SW480 (cell line): Measurements from ENCODE around the gene PALLD.

Experiments used
- DNase-seq: peaks from one replicate; pipeline ENCODE4 v3.0.0-alpha.2; 2016; ENCODE audit warnings: low spot score

PALLD gene

DNA sequence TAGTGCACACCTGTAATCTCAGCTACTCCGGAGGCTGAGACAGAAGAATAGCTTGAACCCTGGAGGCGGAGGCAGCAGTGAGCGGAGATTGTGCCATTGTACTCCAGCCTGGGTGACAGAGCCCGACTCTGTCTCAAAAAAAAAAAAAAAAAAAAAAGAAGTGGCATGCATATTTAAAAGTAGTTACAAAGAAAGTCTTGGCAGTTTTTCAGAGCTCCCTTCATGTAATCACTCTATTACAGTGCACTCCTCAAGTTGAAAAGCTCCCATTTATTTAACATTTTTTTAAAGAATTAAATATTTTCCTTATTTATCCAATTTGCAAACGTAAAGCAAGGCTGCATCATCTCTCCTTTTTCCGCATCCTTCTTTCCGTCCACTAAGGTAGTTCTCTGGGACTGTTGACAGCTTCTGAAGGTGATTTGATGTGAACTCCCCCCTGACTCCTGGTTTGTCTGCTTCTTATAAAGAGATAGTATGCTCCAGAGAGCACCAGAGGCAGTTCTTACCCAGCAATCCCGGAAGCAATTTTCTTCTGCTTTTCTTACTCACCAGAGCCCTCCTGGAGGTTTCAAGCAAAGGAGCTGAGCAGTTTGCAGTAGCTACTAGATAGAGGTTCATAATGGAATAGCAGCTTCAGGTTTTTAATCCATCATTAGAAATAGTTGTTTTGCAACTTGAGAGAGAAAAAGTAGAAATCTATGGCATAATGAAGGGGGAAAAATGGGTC, 151.0 kb downstream of the PALLD start:
- no peak for DNase-seq

- DNase-seq = no peak
Observed at GRCh38 chr4:168648494-168648893, 151.6 kb downstream of the PALLD start.

GRCh38 chr4:168648929-168649328, 152.1 kb downstream of the PALLD start:
- DNase-seq = no peak

- no peak for DNase-seq
Observed at GRCh38 chr4:168651374-168651773, 154.5 kb downstream of the PALLD start.

DNA sequence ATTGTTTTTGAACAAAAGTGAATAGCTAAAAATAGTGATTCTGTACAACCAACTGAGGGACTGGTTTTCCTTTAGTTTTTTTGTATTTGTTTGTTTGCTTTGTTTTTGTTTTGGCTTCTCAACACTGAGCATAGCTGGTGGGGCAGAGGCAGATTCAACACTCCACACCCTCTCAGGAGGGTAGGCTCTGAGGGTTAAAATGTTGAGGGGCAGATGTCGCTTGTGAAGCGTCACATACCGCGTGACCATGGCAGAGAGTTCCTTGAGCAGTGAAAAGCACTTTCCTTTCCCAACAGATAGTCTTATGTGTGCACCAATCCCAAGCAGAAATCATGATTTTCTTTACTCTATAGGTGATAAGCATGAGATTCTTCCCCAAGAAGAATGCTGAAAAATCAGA, 155.0 kb downstream of the PALLD start:
- no peak for DNase-seq

GRCh38 chr4:168652755-168653154, 155.9 kb downstream of the PALLD start:
- no peak for DNase-seq

DNA sequence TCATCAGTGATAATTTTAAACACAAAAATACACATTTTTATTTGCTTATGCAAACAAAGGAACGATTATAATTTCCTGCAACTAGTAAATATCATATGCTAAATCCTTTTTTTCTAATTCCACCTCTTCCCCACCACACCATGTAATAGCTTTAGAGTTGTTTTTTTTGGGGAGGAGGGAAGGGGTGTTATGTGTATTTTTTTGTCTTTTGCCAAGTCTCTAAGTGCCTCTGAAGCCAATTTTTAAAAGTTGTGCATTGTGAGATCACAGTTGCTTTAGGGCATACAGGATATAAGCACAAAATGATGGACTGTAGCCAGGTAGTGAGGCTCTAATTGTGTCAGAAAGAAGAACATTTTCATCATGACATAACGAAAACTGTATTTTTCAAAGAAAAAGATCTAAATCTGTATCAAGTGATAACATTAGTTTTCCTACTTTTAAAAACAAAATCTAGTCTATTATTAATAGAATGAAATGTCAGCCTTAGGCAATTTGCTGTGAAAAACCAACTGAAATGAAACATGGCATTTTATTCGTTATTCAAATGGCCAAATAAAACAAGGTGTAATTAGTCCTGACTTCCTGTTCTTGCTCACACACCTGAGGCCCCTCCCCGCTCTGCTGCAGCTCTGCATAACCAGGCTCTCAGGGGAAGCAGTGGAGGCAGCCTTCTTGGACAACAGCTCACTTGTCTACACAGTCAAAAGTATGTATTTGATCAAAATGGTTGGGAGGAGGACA, 157.4 kb downstream of the PALLD start:
- no peak for DNase-seq

GRCh38 chr4:168654848-168655174, 158.0 kb downstream of the PALLD start:
- no peak for DNase-seq

- DNase-seq = no peak
Observed at GRCh38 chr4:168655182-168655581, 158.3 kb downstream of the PALLD start.

- no peak for DNase-seq
Observed at GRCh38 chr4:168656055-168656660, 159.3 kb downstream of the PALLD start.

DNA sequence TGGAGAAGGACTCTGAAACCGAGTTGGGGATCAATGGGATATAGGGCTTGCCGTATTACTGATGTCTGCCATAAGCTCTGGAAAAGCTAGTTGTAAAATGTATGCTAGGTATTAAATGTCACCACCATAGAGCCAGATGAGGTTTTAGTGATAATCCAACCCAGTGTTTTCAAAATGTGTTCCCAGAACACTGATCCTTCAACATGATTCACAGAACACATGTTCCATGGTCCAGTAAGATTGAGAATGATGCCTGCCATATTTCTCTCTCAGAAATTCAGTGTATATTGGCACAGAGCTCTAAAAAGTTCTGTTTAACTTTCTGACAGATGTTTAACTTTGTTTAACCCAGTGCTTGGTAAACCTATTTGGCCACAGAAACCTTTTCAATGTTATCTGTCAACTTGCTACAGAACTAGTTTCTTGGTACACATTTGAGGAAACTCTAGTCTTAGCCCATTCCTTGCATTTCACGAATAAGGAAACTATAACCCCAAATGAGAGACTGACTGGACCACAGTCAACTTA, 160.2 kb downstream of the PALLD start:
- DNase-seq = no peak

DNA sequence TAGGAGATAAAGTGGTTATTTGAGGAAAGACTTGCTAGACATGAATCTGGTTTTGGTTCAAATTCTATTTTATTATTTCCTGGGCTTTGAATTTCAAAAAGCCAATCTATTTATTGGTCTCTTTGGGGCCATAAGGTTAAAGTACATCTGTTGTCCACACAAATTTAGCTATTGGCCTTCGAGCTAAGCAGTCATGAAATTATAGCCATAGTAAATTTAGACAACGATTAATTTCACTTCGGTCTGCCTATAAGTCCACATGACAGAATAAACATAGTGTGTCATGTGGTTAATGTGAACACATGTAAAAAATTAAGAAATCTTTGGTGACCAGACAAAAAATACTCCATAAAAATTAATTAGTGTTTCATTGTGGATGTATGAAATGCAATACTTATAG, 161.9 kb downstream of the PALLD start:
- no peak for DNase-seq

DNA sequence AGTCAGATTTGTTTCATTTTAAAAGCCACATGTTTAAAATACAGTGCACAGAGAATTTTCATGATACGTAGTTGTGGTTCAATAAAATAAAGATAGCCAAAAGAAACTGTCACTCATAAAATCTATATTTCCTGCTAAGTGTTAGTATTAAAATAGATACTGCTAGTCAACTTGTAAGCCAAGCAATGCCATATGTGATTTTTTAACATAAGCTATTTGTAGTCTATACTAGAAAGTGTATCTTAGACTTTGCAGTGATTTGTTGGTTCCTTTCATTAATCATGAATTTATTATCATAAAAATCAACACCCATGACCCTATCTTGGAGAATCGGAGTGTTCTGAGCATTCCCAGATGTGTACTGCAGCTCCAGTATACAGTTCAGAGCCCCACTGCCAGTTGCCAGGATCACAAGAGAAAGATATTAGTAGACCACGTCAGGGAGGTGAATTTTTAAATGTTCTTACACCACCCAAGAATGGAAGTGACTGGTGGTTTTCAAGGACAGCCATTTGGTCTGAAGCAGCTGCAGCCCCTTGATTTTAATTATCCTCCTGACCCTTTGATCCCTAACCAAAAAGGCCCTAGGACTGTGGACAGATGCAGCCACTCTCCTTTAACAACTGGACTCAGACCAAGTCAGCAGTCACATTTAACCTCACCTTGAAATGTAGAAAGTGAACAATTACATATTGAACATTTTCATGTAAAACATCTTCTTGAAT, 163.1 kb downstream of the PALLD start:
- DNase-seq = no peak

- DNase-seq = no peak
Observed at GRCh38 chr4:168662297-168662984, 165.6 kb downstream of the PALLD start.

- DNase-seq = no peak
Observed at GRCh38 chr4:168664242-168664891, 167.5 kb downstream of the PALLD start.

GRCh38 chr4:168666531-168666930, 169.7 kb downstream of the PALLD start:
- peak; percentile 26 for DNase-seq

DNA sequence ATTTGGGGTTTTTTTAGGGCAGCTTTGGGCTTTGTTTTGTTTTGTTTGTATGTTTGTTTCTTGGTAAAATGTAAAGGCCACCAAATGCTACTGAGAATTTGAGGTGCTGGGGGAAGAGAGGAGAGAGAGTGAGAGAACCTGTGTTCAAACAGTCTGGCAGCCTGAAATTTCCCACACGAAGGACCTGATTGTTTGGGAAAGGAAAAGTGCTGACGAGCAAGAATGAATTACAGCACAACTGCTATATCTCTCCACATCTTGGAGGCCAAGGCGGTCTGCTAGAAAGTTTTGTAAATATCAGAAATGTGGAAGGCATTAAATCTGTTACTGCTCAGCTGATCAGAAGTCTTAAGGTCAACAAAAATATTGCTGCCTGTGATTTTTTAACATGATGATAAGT, 170.5 kb downstream of the PALLD start:
- no peak for DNase-seq

DNA sequence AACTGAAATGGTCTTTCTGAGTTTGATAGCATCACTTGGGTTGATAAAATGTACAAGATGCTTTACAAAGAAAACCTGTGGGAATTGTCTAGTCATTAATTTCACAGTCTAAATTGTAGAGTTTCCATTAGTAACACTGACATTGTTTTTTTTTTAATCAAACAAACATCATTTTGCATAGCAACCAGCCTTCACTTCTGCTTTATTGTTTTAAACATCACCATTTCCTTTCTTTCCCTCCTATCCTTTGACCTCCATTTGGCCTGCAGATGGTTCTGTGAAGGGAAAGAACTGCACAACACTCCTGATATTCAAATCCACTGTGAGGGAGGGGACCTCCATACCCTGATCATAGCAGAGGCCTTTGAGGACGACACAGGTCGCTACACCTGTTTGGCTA, 171.1 kb downstream of the PALLD start:
- DNase-seq = no peak

- no peak for DNase-seq
Observed at GRCh38 chr4:168673476-168673875, 176.6 kb downstream of the PALLD start.

DNA sequence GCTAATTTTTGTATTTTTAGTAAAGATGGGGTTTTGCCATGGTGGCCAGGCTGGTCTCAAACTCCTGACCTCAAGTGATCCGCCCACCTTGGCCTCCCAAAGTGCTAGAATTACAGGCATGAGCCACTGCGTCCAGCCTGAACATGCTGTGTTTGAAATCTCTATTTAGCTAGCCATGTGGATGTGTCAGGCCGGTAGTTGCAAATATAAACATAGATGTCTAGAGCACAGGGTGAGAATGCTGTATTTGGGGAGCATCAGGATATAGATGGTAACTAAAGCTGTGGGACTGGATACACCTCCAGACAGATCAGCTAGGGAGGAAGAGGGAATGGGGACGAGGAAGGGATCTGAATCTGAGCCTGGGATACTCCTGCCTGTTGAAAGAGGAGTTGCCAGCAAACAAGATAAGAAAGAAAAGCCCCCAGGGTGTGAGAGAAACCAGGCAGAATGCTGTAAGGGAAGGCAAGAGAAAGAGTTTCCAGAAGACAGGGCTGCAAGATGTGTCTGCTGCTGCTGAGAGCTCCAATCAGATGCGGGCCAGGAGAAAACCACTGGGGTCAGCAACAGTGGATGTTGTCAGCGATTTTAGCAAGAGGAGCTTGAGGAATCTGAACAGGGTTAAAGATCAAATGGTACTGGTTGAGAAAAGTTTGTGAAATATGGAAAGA, 177.4 kb downstream of the PALLD start:
- DNase-seq = no peak

- DNase-seq = no peak
Observed at GRCh38 chr4:168674866-168675265, 178.0 kb downstream of the PALLD start.
